ENCODE data around the gene ZNG1F.
"Not testable (repeated sequence)": the region's sequence is repeated elsewhere in the genome, so short reads cannot be mapped to it uniquely, and the experiment has no call there.

The ZNG1F gene

DNA sequence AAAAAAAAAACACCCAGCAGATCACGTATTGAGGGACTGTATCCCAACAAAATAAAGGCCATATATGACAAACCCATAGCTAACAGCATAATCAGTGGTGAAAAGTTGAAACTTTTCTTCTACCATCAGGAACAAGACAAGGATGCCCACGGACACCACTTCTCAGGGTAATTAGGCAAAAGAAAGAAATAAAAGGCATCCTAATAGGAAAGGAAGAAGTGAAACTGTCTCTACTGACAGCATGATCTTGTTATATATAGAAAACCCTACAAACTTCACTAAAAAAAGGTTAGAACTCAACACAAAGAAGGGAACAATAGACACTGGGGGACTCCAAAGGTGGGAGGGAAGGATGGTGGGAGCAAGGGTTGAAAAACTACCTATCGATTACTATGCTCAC lies 102.9 kb downstream of the ZNG1F start:
- DNase-seq (ENCODE audit: low read depth): not testable (repeated sequence)

DNA sequence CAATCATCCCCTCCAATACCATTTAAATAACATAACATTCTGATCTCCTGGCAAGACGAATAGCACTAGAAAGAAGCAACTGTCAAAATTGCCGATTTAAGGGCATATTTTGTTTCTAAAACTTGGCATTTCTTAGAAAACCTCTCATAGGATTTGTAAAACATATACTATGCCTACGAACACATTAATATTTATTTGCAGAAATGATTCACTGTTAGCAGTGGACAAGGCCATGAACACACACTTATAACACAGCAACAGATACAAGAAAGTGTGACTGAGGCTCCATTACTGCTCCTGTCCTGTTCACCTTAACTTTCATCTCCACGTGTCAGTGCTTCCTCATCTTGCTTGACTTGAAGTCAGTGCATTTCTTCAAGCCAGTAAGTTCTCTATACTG lies 106.8 kb downstream of the ZNG1F start:
- DNase-seq (ENCODE audit: low read depth): not testable (repeated sequence)

Data from ELR (cell line).